Islet precursor cell (in vitro differentiated cells): Measurements from ENCODE around the gene ARL1.
"Not testable (repeated sequence)": the region's sequence is repeated elsewhere in the genome, so short reads cannot be mapped to it uniquely, and the experiment has no call there.

ENCODE experiments used
- DNase-seq: peaks from one replicate; pipeline ENCODE4 v3.0.0-alpha.2; 2018

Gene ARL1

DNA sequence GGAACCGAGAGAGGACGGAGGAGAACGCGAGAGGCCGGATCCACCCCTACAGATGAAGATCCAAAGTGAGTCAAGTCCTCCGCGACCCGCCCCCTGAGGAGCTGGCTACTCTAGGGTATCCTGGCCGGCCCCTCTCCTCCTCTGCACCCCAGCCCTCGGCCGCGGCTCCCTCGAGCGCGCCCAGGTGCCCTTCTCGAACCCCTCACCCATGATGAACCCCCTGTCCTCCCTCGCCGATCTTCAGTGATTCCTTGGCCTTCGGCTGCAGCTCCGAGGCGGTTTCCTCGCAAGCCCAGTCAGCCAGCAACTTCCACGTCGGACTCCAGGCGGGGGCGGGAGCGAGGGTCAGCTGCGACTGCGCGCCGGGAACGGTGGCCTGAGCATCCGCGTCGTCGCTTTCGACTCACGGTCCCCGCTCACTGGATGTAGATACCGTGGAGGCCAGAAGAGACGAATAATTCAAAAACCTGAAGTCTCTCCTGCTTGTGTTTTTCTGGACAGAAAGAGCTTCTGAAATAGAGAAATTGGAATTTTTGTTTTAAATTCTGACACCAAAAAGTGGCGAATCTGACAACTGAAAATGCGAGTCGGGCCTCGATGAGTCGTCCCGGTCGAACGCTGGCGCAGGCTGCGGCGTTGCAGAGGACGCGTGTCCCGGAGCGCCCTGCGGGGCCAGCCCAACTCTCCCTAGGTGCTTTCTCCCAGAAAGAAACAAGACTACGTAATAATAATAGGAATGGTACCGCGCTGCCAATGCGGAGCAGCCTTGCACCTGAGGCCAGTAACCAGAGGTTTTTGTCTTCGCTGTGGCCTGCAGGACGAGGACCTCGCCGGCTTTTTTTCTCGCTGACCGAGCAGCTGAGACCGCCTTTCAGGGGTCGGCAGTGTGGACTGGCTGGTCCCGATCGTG lies at the start of gene ARL1:
TSS of gene ARL1 (minus strand) at position 337 of the 910 bp plus-strand sequence. CDS start at position 210, 127 bp downstream.
- peak; percentile 94 for DNase-seq

DNA sequence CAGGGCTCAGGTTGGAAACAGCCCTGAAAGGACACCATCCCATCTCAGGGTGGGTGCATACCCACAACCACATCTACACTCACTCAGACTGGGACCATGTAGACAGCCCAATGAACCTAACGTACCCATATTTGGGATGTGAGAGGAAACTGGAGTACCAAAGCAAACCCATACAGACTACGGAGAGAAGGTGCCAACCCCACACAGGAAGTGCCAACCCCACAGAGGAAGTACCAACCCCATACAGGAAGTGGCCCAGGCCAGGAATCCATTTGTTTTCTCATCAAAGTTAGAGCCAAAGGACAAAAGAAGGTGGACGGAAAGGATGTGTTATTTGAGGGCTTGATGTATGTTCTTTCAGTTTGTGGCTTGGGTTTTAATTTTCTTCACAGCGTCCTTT lies 48.1 kb upstream of the ARL1 start:
- DNase-seq, result no peak

DNA sequence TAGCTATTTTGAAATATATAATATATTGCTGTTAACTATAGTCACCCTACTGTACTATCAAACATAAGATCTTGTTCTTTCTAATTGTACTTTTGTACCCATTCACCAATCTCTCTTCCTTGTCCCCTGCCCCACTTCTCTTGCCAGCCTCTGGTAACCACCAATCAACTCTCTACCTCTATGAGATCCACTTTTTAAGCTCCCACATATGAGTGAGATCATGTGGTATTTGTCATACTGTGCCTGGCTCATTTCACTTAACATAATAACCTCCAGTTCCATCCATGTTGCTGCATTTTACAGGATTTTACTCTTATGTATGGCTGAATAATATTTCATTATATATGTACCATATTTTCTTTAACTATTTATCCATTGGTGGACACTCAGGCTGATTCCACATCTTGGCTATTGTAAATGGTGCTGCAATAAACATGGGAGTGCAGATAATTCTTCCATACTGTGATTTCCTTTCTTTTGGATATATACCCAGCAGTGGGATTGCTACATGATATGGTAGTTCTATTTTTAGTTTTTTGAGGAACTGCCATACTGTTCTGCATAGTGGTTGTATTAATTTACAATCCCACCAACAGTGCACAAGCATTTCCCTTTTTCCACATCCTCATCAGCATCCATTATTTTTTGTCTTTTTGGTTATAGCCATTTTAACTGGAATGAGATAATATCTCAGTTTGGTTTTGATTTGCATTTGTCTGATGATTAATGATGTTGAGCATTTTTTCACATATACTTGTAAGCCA lies 34.1 kb upstream of the ARL1 start:
- no peak for DNase-seq

DNA sequence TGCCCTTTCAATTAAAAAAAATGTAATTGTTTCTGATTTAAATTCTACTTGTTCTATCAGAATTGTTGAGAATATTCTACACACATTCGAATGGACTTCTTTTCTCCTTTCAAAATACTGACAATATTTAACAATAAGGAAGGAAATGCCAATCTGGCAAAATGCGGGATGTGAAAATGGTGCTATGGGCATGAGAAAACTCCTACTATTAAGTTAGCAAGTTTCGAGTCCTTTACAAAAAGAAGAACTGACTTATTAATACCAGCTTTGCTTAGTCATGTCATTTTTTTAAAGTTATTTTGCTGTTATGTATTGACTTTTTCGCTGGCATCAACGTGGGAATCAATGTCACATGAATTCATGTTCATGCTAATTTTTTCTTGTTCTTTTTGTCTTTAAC lies 31.7 kb upstream of the ARL1 start:
- DNase-seq, result no peak

DNA sequence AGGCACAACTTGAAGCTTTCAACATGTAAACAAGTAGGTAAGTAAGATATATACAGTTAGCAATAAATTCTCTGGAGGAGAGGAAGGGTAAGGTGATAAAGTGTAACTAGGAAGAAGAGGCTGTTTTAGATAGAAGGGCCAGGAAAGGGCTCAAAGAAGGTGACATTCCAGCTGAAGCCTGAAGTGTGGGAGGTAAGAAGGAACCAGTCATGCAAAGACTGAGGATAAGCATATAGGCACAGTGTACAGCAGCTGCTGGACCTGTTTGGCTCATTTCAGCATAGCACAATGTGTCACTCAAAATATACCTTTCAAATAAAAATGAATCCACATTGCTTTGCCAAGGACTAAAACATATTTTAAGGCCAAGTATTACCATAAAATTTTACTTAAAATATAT lies 28.6 kb upstream of the ARL1 start:
- DNase-seq, result no peak

DNA sequence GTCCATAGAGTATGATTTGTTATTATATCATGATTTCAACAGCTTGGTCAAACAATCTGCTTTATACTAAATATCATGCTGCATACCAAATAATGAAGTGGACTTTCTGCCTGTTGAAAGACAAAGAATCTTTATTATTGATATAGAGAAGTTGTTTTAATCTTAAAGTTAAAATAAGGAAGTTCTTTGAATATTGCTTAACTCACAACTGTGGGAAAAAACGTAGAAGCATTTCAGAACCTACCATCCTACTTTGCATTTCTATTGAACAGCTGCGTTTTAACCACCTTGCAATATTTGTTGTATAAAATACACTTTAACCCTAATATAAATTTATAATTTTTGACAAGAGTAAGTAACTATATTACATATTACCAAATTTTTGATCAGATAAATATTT lies 22.9 kb upstream of the ARL1 start:
- DNase-seq, result no peak

DNA sequence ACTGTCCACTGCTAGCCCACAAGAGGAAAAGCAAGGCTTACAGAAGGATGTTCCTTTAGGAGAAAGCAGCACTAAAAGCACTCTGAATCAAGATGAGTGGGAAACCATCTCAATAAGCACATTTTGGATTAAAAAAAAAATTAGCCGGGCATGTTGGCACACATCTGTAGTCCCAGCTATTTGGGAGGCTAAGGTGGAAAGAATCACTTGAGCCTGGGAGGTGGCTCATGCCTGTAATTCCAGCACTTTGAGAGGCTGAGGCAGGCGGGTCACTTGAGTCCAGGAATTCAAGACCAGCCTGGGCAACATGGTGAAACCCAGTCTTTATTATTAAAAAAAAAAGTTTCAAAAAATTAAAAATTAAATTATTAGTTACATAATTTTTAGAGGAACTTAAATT lies 17.0 kb upstream of the ARL1 start:
- DNase-seq, result no peak

DNA sequence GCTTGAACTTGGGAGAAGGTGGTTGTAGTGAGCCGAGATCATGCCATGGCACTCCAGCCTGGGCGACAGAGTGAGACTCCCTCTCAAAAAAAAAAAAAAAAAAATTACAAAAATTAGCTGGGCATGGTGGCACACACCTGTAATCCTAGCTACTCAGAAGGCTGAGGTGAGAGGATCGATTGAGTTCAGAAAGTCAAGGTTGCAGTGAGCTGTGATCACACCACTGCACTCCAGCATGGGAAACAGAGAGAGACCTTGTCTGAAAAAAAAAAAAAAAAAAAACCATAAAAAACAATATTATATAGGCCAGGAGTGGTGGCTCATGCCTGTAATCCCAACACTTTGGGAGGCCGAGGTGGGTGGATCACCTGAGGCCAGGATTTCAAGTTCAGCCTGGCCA lies 14.5 kb upstream of the ARL1 start:
- not testable (repeated sequence) for DNase-seq

DNA sequence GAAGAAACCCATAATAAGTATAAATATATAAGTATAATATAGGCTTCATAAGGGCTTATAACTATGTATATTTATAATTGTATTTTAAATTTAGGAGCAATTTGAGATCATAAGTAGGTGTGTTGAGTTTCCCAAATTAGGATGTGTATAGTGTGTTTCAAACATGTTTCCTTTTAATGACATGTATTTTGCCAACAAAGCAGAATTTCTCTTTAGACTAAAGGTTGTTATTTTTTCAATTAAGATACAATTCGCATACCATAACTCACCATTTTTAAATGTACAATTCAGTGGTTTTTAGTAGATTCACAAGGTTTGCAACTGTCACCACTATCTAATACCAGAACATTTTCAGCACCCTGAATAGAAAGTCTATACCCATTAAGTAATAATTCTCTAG lies 7.7 kb upstream of the ARL1 start:
- no peak for DNase-seq

DNA sequence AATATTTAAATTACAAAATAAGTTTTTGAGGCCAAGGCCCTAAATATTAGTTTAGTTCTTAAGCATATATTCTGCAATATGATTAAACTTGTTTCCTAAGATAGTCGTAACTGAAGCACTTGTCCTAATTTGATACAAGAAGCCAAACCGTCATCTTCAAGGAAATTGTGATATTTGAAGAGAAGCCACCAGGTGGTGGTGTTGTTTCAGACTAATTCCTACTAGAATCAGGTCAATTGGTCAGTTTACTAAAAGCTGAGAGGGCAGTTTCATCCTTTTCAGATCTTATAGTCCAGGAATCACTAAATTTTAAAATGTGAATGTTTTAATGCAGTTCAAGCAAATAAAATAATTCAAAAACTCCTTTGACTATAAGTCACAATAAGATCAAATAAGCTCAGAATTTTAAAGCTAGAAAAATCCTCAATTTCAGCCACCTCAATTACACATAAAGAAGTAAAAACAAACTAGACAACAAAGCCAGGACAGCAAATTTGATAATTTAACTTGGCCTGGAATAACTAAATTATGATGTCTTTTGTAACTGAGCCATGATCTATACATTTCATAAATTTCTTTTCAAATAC lies 7.1 kb upstream of the ARL1 start:
- no peak for DNase-seq

DNA sequence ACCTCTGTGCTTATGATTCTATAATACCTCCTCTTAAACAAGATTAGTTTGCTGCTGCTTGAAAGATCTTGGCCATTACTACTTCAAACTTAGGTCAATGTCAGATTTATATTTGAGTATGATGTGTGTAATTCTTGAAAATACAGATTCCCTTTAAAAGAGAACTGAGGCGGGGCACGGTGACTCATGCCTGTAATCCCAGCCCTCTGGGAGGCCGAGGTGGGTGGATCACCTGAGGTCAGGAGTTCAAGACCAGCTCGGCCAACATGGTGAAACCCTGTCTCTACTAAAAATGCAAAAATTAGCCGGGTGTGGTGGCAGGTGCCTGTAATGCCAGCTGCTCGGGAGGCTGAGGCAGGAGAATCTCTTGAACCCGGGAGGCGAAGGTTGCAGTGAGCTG lies 2.6 kb upstream of the ARL1 start:
- DNase-seq, result not testable (repeated sequence)

DNA sequence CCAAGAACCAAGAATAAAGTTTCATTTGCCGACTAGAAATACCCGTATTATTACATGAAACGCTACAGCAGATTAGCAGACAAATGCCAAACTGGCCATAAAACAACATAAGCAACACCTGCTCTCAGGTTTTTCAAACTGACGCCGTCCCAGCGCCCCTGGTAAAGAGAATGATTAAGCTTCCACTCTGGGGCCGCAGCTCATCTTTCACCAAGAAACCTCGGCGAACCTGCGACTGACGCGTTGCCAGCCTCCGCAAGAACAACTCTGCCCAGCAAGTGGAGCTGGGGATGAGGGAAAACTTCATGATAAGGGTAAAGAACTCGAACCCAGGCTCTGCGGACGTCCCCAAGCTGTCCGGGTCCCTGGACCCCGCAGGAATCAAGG lies 530 bp downstream of the ARL1 start:
- DNase-seq, result no peak

DNA sequence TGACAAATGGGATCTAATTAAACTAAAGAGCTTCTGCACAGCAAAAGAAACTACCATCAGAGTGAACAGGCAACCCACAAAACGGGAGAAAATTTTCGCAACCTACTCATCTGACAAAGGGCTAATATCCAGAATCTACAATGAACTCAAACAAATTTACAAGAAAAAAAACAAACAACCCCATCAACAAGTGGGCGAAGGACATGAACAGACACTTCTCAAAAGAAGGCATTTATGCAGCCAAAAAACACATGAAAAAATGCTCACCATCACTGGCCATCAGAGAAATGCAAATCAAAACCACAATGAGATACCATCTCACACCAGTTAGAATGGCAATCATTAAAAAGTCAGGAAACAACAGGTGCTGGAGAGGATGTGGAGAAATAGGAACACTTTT lies 16.4 kb downstream of the ARL1 start:
- not testable (repeated sequence) for DNase-seq

DNA sequence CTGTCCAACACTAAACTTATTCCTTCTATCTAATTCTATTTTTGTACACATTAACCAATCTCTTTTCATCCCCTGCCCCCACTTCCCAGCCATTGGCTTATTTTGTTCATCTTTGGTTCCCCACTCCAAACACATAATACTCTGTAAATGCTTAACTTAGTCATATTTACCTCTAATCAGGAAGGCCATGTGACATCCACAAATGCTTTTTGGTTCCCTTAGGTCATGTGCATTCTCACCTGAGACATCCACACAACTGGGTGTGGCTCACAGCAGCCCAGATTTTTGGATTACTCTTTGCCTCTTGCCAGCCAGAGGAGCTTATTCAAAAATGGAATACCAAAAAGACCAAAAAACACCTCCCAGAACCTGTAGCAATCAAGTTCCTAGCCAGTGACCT lies 28.4 kb downstream of the ARL1 start:
- no peak for DNase-seq

DNA sequence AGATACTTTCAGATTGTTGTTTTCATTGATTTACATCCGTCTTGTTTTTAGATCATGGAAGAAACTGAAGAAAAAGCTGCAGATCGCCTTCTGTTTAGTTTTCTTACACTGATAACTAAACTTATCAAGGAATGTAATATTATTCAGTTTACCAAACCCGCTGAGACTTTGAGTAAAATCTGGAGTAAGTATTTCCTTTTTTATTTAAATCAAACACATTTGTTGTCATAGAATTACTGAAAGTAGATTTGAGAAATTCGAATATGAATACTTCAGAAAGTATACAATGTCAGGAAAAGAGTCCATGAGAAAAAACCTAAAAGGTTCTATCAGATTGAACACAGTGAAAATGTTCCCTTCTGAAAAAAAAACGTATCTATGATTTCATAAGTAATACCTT lies 32.0 kb downstream of the ARL1 start:
- DNase-seq, result no peak

DNA sequence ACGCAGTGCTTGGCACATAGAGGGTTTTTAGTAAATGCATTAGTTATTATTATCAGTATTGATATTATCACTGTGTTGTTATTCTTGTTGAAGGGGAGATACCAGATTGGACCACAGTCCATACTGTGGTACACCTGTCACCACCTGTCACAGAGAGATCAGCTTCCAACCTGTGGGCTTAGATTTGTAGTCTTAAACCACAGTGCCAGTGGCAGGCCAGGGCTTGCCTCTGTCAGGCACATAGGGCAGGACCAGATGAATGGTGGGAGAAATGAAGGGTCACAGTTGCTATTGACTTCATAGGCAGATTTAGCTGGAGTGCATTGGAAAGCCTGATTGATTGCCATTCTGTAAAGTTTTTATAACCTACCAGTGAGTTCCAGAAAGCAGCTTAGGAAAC lies 35.1 kb downstream of the ARL1 start:
- no peak for DNase-seq

DNA sequence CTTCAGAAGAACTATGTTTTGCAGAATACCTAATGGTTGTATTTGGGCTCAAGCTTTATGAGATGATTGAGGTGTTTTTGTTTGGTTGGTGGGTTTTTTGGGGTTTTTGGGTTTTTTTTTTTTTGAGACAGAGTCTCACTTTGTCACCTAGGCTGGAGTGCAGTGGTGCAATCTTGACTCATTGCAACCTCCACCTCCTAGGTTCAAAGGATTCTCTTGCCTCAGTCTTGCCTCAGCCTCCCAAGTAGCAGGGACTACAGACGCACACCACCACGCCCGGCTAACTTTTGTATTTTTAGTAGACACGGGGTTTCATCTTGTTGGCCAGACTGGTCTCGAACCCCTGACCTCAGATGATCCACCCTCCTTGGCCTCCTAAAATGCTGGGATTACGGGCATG lies 39.6 kb downstream of the ARL1 start:
- no peak for DNase-seq

DNA sequence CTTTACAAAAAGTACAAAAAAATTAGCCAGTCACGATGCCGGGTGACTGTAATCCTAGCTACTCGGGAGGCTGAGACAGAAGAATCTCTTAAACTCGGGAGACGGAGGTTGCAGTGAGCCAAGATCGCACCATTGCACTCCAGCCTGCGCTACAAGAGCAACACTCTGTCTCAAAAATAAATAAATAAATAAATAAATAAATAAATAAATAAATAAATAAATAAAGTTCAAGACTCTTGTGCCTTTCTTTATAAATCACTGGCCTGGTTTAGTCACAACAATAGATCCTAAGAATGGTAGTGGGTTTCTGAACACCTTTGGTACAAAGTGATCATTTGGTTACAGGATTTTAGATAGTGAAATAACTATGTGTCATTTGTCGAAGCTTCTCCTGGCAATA lies 46.1 kb downstream of the ARL1 start:
- no peak for DNase-seq

DNA sequence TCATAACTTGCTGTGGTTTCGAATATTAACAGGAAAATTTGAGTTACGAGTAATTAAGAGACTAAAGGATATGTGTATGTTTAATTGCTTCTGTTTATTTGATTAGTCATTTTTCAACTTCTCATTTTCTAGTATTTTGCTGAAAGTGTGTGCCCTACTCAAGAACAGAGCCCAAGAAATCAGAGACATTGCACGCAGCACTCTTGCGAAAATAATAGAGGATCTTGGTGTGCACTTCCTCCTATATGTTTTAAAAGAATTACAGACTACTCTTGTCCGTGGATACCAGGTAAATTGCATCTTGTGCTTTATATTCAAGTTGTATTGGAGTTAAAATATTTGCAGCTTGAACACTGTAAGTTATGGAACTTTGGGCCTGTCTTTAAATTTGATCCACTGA lies 50.8 kb downstream of the ARL1 start:
- no peak for DNase-seq

DNA sequence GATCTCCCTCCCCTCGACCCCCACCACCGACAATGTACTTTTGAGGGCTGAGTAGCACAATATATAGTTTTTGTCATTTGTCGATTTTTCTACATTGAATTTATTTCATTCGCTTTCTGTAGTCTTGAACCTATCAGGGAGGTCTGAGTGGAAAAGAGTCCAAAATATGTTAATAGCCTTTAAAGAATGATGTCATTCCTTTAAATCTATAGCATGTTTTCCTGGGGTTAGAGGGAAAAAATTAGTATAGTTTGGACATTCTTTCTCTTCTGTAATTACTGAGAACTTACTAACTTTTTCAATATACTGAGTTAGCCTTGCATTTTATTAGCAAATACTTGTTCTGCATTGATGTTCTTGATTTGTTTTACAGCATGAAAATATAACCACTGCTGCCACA lies 55.9 kb downstream of the ARL1 start:
- no peak for DNase-seq

DNA sequence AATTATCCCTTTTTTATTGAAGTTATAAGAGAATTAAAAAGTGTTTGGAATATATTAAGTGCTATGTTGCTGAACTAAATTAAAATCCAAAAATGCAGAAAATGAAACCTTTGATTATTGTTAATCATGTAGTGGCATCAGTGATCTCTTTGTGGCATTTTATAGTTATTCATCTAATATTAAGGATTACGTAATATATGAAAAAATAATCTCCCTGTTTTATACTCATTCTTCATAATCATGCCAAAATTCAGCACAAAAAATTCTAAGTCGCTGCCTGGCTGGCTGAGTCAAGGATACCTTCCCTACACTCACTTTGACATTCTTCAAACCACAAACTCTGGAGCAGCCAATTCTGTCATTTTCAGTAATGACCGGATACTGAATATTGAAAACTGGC lies 63.7 kb downstream of the ARL1 start:
- no peak for DNase-seq
